LNCaP clone FGC (cell line): ENCODE results near the gene TEAD1.

Experiments used
- DNase-seq: peaks from one replicate; pipeline ENCODE4 v3.0.0-alpha.2; 2011; ENCODE audit warnings: low read depth
- H3K4me3 ChIP-seq: 2 replicates; pipeline ENCODE4 v1.5.1; 2011; ENCODE audit warnings: mild to moderate bottlenecking, low read depth, low read length, control low read depth
- TF ChIP-seq, protein P1 (sequence below): IDR thresholded peaks from 2 replicates; pipeline ENCODE4 v1.5.1; 2012; ENCODE audit warnings: mild to moderate bottlenecking; ENCODE audit not compliant: control insufficient read depth, insufficient read depth; ENCODE audit errors: extremely low read depth

Gene TEAD1

DNA sequence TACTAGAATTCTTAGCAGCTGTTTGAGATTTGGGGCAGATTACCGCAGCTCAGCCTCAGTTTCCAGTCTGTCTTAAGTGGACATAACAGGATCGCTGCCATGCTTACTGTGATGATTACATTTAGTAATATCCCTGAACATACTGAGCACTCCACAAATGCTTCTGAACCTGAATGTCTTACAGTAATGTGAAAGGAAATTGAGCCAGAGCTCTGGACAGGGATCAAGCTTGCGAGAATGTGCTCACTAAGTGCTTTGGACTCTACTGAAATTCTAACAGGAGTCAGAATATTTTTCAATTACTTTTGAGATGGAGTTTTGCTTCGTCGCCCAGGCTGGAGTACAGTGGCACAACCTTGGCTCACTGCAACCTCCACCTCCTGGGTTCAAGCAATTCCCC is 216.3 kb downstream of the TEAD1 start:
- no peak overlapping the region for H3K4me3 ChIP-seq
- TF ChIP-seq, protein P1, sequence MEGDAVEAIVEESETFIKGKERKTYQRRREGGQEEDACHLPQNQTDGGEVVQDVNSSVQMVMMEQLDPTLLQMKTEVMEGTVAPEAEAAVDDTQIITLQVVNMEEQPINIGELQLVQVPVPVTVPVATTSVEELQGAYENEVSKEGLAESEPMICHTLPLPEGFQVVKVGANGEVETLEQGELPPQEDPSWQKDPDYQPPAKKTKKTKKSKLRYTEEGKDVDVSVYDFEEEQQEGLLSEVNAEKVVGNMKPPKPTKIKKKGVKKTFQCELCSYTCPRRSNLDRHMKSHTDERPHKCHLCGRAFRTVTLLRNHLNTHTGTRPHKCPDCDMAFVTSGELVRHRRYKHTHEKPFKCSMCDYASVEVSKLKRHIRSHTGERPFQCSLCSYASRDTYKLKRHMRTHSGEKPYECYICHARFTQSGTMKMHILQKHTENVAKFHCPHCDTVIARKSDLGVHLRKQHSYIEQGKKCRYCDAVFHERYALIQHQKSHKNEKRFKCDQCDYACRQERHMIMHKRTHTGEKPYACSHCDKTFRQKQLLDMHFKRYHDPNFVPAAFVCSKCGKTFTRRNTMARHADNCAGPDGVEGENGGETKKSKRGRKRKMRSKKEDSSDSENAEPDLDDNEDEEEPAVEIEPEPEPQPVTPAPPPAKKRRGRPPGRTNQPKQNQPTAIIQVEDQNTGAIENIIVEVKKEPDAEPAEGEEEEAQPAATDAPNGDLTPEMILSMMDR, result no peak
- no peak for DNase-seq

DNA sequence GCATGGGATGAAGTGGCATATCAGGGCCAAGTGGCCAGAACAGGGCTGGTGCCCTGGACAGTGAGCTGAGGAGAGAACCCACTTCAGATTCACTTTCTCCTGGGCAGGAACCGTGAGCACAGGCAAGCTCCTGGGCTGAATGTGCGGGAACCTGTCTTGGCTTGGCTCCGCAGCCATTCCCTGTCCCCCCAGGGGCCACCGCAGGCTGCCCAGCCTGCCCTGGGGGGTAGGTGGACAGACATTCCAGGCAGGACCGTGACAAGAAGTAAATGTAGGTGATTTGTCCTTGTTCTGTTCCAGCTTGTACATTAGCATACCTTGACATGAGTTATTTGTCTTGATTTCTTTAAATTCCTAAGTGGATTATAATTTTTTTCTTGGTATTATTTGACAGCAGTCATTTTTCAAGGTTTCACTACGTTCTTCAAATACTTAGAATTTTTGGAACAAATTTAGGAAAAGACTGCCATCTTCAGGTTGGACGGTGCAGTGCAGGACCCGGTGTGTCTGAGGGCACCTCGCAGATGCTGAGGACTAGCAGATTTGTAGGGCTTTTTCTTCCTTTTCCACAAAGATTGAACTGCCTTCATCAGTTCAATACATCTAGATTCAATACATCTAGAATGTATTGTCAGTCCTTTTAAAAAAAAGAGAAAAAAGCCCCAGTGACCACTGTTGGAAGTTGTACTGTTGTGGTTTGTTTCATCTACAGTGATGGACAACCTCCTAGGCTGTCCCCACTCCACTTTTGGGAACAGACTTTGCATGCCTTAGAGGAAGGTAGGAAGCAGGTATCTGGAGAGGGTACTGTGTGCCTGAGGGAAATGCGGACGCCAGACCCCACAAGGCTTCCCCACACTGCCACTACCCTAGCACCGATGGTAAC is 219.8 kb downstream of the TEAD1 start:
- TF ChIP-seq, protein P1, result peak; percentile 85
- no peak overlapping the region for H3K4me3 ChIP-seq
- no peak for DNase-seq

- DNase-seq, result no peak
These were observed 223.2 kb downstream of the TEAD1 start for GRCh38 chr11:12897390-12897789.

GRCh38 chr11:12897867-12898266 is 223.6 kb downstream of the TEAD1 start:
- no peak overlapping the region for H3K4me3 ChIP-seq
- TF ChIP-seq, protein P1, result no peak
- DNase-seq, result no peak

More at GRCh38 chr11:12897390-12897789, 223.2 kb downstream of the TEAD1 start:
- TF ChIP-seq, protein P1, result no peak
- no peak overlapping the region for H3K4me3 ChIP-seq

GRCh38 chr11:12900496-12900895 is 226.3 kb downstream of the TEAD1 start:
- TF ChIP-seq, protein P1, result no peak

GRCh38 chr11:12901272-12901671 is 227.1 kb downstream of the TEAD1 start:
- H3K4me3 ChIP-seq, result no peak overlapping the region
- no peak for DNase-seq
- TF ChIP-seq, protein P1, result no peak

More at GRCh38 chr11:12900496-12900895, 226.3 kb downstream of the TEAD1 start:
- DNase-seq, result no peak
- no peak overlapping the region for H3K4me3 ChIP-seq

- no peak overlapping the region for H3K4me3 ChIP-seq
- TF ChIP-seq, protein P1, result no peak
- DNase-seq, result no peak
These were observed 227.8 kb downstream of the TEAD1 start for GRCh38 chr11:12901874-12902481.
